ENCODE measurements around the gene CKAP5. TPM values are rescaled to one million over a fixed set of nuclear protein-coding genes. Genes with fewer than 3 reads are reported as not detected.
"Not testable (repeated sequence)": the region's sequence is repeated elsewhere in the genome, so short reads cannot be mapped to it uniquely, and the experiment has no call there.

Gene CKAP5
- polyA plus RNA-seq, 4 donors, result 6.2 to 46.6 (median 17.8) TPM

DNA sequence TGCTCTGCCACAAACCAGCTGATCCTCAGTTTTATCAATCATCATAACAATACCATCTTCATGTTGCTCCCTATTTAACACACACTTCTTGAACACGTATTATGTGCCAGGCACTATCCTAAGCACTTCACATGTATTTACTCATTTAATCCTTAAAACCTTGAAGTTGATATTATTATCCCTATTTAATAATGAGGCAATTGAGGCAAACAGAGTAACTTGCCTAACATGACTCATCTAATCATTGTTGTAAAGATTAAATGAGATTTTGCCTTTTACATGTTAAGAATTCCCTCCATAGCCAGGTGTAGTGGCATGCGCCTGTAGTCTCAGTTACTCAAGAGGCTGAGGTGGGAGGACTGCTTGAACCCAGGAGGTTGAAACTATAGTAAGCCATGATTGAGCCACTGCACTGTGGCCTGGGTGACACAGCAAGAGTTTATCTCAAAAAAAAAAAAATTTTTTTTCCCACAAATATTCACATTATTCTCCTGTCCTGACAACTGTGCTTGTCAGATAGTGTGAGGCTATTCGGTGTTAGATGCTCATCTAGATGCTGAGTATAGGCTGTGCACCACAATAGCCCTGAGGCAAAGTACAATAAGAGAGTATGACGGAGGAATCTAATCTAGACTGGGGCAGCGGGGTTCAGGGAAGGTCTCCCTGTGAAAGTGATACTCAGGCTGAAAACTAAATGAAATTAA, 13.4 kb downstream of the CKAP5 start:
- Histone ChIP-seq H3K27ac (ENCODE audit: low read depth in 1 of 3, low read length in 2 of 3) (peak overlapping the region in 1 of 3 donors; percentile 39), H3K4me3 (ENCODE audit: low read depth in 1 of 3, low read length in 3 of 3) (no peak overlapping the region), H3K4me1 (ENCODE audit: control insufficient read depth in 3 of 3, insufficient read depth in 2 of 3, low read depth in 1 of 3, low read length in 2 of 3) (peaks cover 1 to 6% (median 3%) of the 10 kb centered on the region in 3 donors), H3K9me3 (ENCODE audit: control insufficient read depth in 2 of 2, insufficient read depth in 1 of 2, low read depth in 1 of 2, low read length in 1 of 2) (no peaks in the 10 kb centered on the region), H3K27me3 (ENCODE audit: control insufficient read depth in 3 of 3, insufficient read depth in 3 of 3, low read length in 3 of 3) (no peaks in the 10 kb centered on the region), H3K36me3 (ENCODE audit: control insufficient read depth in 3 of 3, insufficient read depth in 2 of 3, low read depth in 1 of 3, low read length in 3 of 3) (peaks cover 0 to 5% (median 0%) of the 10 kb centered on the region in 3 donors)
- FAIRE-seq (no peak), DNase-seq (peak; percentile 39 to 42)
- 54 to 73% (median 55%) methylated on average over 5 of the region's 5 CpGs for WGBS, 3 donors

DNA sequence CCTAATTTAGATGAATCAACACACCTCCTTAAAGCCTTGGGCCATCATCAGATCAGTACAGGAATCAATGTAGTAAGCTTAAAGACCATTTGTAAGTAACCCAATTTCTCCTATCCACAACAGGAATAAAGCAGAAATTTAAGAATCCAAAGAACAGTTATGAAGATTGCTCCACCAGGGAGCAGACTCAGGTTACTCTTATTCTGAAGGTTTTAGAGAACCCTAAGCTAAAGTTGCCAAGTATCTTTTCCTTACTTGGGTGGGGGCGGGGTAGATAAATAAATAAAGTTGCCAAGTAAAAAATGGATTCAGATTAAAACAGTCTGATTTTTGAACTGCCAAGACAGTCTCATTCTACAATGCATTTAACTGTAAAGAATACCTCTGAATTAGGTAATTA, 18.1 kb downstream of the CKAP5 start:
- no peaks in the 10 kb centered on the region for H3K27me3 ChIP-seq (ENCODE audit: control insufficient read depth in 3 of 3, insufficient read depth in 3 of 3, low read length in 3 of 3)
- H3K4me3 ChIP-seq (ENCODE audit: low read depth in 1 of 3, low read length in 3 of 3), result no peak overlapping the region
- 50 to 85% (median 66%) methylated on average over 1 of the region's 1 CpG for WGBS, 3 donors
- no peaks in the 10 kb centered on the region for H3K9me3 ChIP-seq (ENCODE audit: control insufficient read depth in 2 of 2, insufficient read depth in 1 of 2, low read depth in 1 of 2, low read length in 1 of 2)
- no peaks in the 10 kb centered on the region for H3K36me3 ChIP-seq (ENCODE audit: control insufficient read depth in 3 of 3, insufficient read depth in 2 of 3, low read depth in 1 of 3, low read length in 3 of 3)
- no peak for FAIRE-seq
- no peak for DNase-seq
- H3K27ac ChIP-seq (ENCODE audit: low read depth in 1 of 3, low read length in 2 of 3), result no peak overlapping the region
- peaks cover 0 to 9% (median 3%) of the 10 kb centered on the region in 3 donors for H3K4me1 ChIP-seq (ENCODE audit: control insufficient read depth in 3 of 3, insufficient read depth in 2 of 3, low read depth in 1 of 3, low read length in 2 of 3)

- FAIRE-seq, result no peak
- peak; percentile 82 to 90 for DNase-seq
- 3 to 5% (median 4%) methylated on average over 32 of the region's 32 CpGs for WGBS, 3 donors
- no peaks in the 10 kb centered on the region for H3K27me3 ChIP-seq (ENCODE audit: control insufficient read depth in 3 of 3, insufficient read depth in 3 of 3, low read length in 3 of 3)
- peaks cover 0 to 8% (median 1%) of the 10 kb centered on the region in 3 donors for H3K4me1 ChIP-seq (ENCODE audit: control insufficient read depth in 3 of 3, insufficient read depth in 2 of 3, low read depth in 1 of 3, low read length in 2 of 3)
- no peaks in the 10 kb centered on the region for H3K9me3 ChIP-seq (ENCODE audit: control insufficient read depth in 2 of 2, insufficient read depth in 1 of 2, low read depth in 1 of 2, low read length in 1 of 2)
- H3K4me3 ChIP-seq (ENCODE audit: low read depth in 1 of 3, low read length in 3 of 3), result peak overlapping the region; percentile 52 to 67 (median 59)
- H3K36me3 ChIP-seq (ENCODE audit: control insufficient read depth in 3 of 3, insufficient read depth in 2 of 3, low read depth in 1 of 3, low read length in 3 of 3), result no peaks in the 10 kb centered on the region
- H3K27ac ChIP-seq (ENCODE audit: low read depth in 1 of 3, low read length in 2 of 3), result peak overlapping the region; percentile 26 to 64 (median 58)
Measured at GRCh38 chr11:46826310-46827044, 19.6 kb downstream of the CKAP5 start.

- peaks cover 0 to 22% (median 14%) of the 10 kb centered on the region in 3 donors for H3K36me3 ChIP-seq (ENCODE audit: control insufficient read depth in 3 of 3, insufficient read depth in 2 of 3, low read depth in 1 of 3, low read length in 3 of 3)
- no peak overlapping the region for H3K27ac ChIP-seq (ENCODE audit: low read depth in 1 of 3, low read length in 2 of 3)
- FAIRE-seq (no peak), DNase-seq (peak; percentile 18 to 24)
- WGBS, 3 donors, result 56 to 67% (median 66%) methylated on average over 3 of the region's 3 CpGs
- H3K9me3 ChIP-seq (ENCODE audit: control insufficient read depth in 2 of 2, insufficient read depth in 1 of 2, low read depth in 1 of 2, low read length in 1 of 2), result no peaks in the 10 kb centered on the region
- no peak overlapping the region for H3K4me3 ChIP-seq (ENCODE audit: low read depth in 1 of 3, low read length in 3 of 3)
- H3K27me3 ChIP-seq (ENCODE audit: control insufficient read depth in 3 of 3, insufficient read depth in 3 of 3, low read length in 3 of 3), result no peaks in the 10 kb centered on the region
- H3K4me1 ChIP-seq (ENCODE audit: control insufficient read depth in 3 of 3, insufficient read depth in 2 of 3, low read depth in 1 of 3, low read length in 2 of 3), result no peaks in the 10 kb centered on the region
Measured at GRCh38 chr11:46808799-46809431, 37.2 kb downstream of the CKAP5 start.

DNA sequence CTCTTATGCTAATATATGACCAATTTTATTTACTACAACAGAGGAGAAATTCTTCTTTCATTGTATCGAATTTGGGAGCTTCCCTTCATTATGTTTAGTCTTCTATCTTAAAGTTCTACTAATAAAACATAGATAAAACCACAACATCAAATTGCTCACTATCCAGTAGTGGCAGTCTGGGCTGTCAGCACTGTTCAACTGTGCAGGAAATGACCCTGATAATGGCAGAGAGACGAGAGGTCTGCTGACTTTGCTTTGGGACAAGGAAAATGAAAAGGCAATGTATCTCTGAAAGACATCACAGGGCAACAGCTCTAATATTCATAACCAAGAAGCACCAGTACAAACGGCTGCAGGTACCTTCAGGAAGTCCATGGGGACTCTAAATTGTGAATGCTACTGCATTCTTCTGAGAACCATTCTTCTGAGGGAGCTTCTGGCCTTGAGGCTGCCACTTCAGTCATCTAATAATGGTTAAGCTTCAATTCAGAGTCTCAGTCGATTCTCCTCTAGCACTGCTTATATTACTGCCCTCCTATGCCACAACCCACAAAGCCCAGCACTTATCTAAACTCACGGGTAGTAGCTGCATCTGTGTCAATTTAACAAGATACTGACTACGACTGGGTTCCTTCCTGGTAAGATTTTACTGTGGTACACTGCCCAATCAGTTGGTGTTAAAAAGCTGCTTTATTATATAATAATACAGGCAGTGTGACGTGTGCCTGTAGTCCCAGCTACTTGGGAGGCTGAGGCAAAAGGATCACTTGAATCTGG, 44.2 kb downstream of the CKAP5 start:
- H3K4me3 ChIP-seq (ENCODE audit: low read depth in 1 of 3, low read length in 3 of 3), result no peak overlapping the region
- WGBS, 3 donors, result 80 to 85% (median 83%) methylated on average over 7 of the region's 7 CpGs
- FAIRE-seq (no peak), DNase-seq (no peak)
- H3K27me3 ChIP-seq (ENCODE audit: control insufficient read depth in 3 of 3, insufficient read depth in 3 of 3, low read length in 3 of 3), result no peaks in the 10 kb centered on the region
- peaks cover 5 to 30% (median 20%) of the 10 kb centered on the region in 3 donors for H3K36me3 ChIP-seq (ENCODE audit: control insufficient read depth in 3 of 3, insufficient read depth in 2 of 3, low read depth in 1 of 3, low read length in 3 of 3)
- no peak overlapping the region for H3K27ac ChIP-seq (ENCODE audit: low read depth in 1 of 3, low read length in 2 of 3)
- H3K4me1 ChIP-seq (ENCODE audit: control insufficient read depth in 3 of 3, insufficient read depth in 2 of 3, low read depth in 1 of 3, low read length in 2 of 3), result no peaks in the 10 kb centered on the region
- H3K9me3 ChIP-seq (ENCODE audit: control insufficient read depth in 2 of 2, insufficient read depth in 1 of 2, low read depth in 1 of 2, low read length in 1 of 2), result no peaks in the 10 kb centered on the region

DNA sequence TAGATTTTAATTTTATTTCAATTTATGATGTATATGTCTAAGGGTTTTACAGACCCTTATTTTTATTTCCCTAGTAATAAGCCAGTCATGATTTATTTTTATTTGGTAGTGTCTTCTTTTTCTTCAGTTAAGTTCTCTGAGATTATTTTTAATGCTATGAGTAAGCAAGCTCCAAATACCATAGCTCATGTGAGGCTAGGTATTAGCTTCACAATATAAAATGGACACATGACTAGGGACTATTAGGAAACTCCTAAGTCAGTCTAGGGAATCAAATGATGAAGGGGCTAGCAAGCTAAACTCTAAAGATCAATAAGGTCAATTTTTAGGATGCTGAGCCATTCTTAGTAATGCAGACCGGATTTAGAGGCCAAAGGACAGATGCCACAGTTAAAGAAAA, 45.9 kb downstream of the CKAP5 start:
- peaks cover 5 to 37% (median 15%) of the 10 kb centered on the region in 3 donors for H3K36me3 ChIP-seq (ENCODE audit: control insufficient read depth in 3 of 3, insufficient read depth in 2 of 3, low read depth in 1 of 3, low read length in 3 of 3)
- WGBS, 3 donors, result 86 to 92% (median 89%) methylated on average over 1 of the region's 1 CpG
- H3K27me3 ChIP-seq (ENCODE audit: control insufficient read depth in 3 of 3, insufficient read depth in 3 of 3, low read length in 3 of 3), result no peaks in the 10 kb centered on the region
- no peaks in the 10 kb centered on the region for H3K4me1 ChIP-seq (ENCODE audit: control insufficient read depth in 3 of 3, insufficient read depth in 2 of 3, low read depth in 1 of 3, low read length in 2 of 3)
- H3K4me3 ChIP-seq (ENCODE audit: low read depth in 1 of 3, low read length in 3 of 3), result no peak overlapping the region
- no peak overlapping the region for H3K27ac ChIP-seq (ENCODE audit: low read depth in 1 of 3, low read length in 2 of 3)
- H3K9me3 ChIP-seq (ENCODE audit: control insufficient read depth in 2 of 2, insufficient read depth in 1 of 2, low read depth in 1 of 2, low read length in 1 of 2), result no peaks in the 10 kb centered on the region
- no peak for FAIRE-seq
- DNase-seq, result no peak

GRCh38 chr11:46799725-46800124, 46.4 kb downstream of the CKAP5 start:
- not testable (repeated sequence) for H3K9me3 ChIP-seq (ENCODE audit: control insufficient read depth in 2 of 2, insufficient read depth in 1 of 2, low read depth in 1 of 2, low read length in 1 of 2); H3K4me1 ChIP-seq (ENCODE audit: control insufficient read depth in 3 of 3, insufficient read depth in 2 of 3, low read depth in 1 of 3, low read length in 2 of 3); H3K27ac ChIP-seq (ENCODE audit: low read depth in 1 of 3, low read length in 2 of 3); H3K27me3 ChIP-seq (ENCODE audit: control insufficient read depth in 3 of 3, insufficient read depth in 3 of 3, low read length in 3 of 3); H3K4me3 ChIP-seq (ENCODE audit: low read depth in 1 of 3, low read length in 3 of 3); FAIRE-seq; DNase-seq
- 94 to 100% (median 97%) methylated on average over 2 of the region's 2 CpGs for WGBS, 3 donors
- H3K36me3 ChIP-seq (ENCODE audit: control insufficient read depth in 3 of 3, insufficient read depth in 2 of 3, low read depth in 1 of 3, low read length in 3 of 3), result peaks cover 5 to 41% (median 15%) of the 10 kb centered on the region in 3 donors

- no peak for FAIRE-seq
- no peak overlapping the region for H3K27ac ChIP-seq (ENCODE audit: low read depth in 1 of 3, low read length in 2 of 3)
- no peaks in the 10 kb centered on the region for H3K4me1 ChIP-seq (ENCODE audit: control insufficient read depth in 3 of 3, insufficient read depth in 2 of 3, low read depth in 1 of 3, low read length in 2 of 3)
- no peaks in the 10 kb centered on the region for H3K27me3 ChIP-seq (ENCODE audit: control insufficient read depth in 3 of 3, insufficient read depth in 3 of 3, low read length in 3 of 3)
- peak; percentile 3 to 17 for DNase-seq
- no peaks in the 10 kb centered on the region for H3K9me3 ChIP-seq (ENCODE audit: control insufficient read depth in 2 of 2, insufficient read depth in 1 of 2, low read depth in 1 of 2, low read length in 1 of 2)
- no peak overlapping the region for H3K4me3 ChIP-seq (ENCODE audit: low read depth in 1 of 3, low read length in 3 of 3)
- H3K36me3 ChIP-seq (ENCODE audit: control insufficient read depth in 3 of 3, insufficient read depth in 2 of 3, low read depth in 1 of 3, low read length in 3 of 3), result peaks cover 7 to 31% (median 12%) of the 10 kb centered on the region in 3 donors
- 96 to 98% (median 98%) methylated on average over 4 of the region's 4 CpGs for WGBS, 3 donors
Measured at GRCh38 chr11:46778416-46778815, 67.7 kb downstream of the CKAP5 start.

All from small intestine (tissue), 7 donors.